D721Med (cell line): ENCODE measurements around the gene ICE1.
"Not testable (repeated sequence)": the region's sequence is repeated elsewhere in the genome, so short reads cannot be mapped to it uniquely, and the experiment has no call there.

Experiments
- DNase-seq: peaks from one replicate; pipeline ENCODE4 v3.0.0; 2011; ENCODE audit warnings: low spot score; ENCODE audit not compliant: insufficient read length
- FAIRE-seq: peaks from 2 replicates; lab custom pipeline; 2011; peaks lifted over from hg19 to GRCh38; lab: Jason Lieb, UNC
- TF ChIP-seq, protein P1 (sequence below): IDR thresholded peaks from 2 replicates; pipeline ENCODE4 v1.5.1; 2012; ENCODE audit warnings: mild to moderate bottlenecking, control low read depth; ENCODE audit not compliant: insufficient read depth; ENCODE audit errors: missing control alignments

Gene ICE1

DNA sequence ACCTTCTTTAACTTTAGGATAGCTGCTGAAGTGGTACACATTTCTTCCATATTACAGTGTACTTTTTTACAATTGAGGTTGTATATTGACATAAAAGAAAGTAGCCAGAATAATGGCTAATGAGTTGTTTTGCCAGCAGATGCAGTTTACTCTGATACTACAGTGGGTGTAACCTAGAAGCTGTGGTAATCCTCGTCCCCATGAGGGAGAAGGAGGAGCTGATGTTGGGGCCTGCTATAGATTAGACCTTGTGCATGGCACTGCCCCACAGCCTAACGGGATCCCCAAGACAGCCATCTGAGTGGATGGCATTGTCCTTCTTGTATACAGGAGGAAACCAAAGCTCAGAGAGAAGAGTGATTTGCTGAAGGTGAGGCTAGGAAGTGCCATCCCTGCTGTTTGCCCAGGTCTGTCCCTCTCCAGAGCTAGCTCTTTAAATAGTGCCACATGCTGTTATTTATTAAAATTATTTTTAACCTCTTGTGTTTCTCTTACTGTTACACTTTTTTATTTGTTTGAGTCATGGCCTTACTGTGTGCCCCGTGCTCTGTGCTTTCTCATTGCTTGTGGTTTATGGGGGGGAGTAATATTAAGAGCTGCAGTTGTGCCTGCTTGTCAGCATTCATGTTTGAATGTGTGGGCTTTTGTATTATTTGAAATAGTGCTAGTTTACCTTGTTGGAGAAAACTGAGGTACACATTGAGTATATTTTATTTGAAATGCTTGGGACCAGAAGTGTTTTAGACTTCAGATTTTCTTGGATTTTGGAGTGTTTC is 65.3 kb downstream of the ICE1 start:
- no peak for FAIRE-seq
- DNase-seq, result no peak
- TF ChIP-seq, protein P1, sequence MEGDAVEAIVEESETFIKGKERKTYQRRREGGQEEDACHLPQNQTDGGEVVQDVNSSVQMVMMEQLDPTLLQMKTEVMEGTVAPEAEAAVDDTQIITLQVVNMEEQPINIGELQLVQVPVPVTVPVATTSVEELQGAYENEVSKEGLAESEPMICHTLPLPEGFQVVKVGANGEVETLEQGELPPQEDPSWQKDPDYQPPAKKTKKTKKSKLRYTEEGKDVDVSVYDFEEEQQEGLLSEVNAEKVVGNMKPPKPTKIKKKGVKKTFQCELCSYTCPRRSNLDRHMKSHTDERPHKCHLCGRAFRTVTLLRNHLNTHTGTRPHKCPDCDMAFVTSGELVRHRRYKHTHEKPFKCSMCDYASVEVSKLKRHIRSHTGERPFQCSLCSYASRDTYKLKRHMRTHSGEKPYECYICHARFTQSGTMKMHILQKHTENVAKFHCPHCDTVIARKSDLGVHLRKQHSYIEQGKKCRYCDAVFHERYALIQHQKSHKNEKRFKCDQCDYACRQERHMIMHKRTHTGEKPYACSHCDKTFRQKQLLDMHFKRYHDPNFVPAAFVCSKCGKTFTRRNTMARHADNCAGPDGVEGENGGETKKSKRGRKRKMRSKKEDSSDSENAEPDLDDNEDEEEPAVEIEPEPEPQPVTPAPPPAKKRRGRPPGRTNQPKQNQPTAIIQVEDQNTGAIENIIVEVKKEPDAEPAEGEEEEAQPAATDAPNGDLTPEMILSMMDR, result no peak

DNA sequence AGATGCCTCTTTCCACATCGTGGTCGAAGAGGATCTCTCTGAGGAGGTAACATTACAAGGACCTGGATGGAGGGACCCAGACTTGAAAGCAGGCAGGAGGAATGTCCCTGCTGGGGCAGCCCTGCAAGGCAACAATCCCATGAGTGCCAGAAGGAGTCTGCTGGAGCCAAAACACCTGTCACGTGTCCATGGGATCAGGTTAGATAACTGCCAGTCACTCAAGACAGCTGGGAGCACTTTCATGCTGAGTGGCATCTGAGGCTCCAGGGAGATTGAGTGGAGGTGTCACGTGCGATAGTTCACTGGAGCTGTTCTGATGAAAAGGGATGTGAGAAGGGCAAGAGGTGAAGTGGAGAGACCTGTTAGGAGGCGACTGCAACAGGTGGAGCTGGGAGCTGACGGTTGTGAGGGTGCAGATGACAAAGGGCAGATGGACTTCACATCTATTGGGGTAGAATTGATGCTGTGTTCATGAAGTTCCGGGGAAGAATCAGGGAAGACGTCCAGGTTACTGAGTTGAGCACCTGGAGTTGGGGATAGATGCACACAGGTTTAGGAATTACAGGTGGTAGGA is 68.4 kb downstream of the ICE1 start:
- no peak for DNase-seq
- FAIRE-seq, result no peak

DNA sequence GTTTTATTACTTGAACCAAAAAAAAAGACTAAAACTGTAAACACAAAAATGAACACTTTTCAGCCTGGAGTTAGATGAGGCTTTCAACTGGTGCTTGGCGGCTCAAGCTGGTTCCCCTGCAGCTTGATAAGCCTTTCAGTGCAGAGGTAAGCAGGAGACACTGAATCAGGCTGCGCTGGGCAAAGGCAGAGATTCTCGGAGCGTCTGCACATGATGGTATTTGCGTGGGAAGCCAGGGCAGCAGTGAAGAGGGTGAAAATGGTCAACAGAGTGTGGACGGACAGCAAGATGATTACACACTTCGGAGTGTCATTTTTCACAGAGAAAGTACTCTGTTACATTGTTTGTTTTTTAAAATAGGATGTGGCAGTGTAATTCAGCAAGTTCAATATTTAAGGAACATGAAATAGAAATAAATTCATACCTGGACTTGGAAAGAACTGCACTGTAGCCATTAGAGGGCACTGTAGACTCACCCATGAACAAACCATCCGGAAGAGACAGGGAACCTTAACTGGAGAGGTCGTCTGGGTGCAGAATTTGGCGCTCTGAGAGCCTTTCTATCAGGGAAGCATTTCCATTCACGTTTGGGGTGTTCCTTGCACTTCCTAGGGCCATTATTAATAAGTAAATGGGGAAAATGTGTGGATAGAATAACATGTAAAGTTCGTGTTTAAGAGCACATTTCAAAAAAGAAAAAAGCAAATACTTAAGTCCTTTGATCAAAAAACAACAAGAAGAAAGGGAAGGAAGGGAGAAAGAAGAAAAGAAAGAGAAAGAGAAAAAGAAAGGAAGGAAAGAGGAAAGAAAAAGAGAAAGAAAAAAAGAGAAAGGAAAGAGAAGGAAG is 69.8 kb downstream of the ICE1 start:
- TF ChIP-seq, protein P1, result peak; percentile 63
- no peak for DNase-seq
- FAIRE-seq, result no peak

More for the DNA sequence above, 68.4 kb downstream of the ICE1 start:
- TF ChIP-seq, protein P1, result no peak

DNA sequence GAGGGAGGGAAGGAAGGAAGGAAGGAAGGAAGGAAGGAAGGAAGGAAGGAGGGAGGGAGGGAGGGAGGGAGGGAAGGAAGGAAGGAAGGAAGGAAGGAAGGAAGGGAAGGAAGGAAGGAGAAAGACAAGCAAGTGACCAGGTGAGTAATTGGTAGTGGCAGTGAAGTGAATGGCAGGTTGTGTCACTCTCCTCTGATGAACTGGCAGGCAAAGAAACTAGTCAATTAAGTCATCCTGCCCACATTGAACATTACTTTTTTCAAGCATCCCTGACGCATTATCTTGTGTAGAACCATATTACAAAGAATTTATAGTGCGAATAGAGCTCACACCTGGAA is 70.4 kb downstream of the ICE1 start:
- not testable (repeated sequence) for DNase-seq, FAIRE-seq

DNA sequence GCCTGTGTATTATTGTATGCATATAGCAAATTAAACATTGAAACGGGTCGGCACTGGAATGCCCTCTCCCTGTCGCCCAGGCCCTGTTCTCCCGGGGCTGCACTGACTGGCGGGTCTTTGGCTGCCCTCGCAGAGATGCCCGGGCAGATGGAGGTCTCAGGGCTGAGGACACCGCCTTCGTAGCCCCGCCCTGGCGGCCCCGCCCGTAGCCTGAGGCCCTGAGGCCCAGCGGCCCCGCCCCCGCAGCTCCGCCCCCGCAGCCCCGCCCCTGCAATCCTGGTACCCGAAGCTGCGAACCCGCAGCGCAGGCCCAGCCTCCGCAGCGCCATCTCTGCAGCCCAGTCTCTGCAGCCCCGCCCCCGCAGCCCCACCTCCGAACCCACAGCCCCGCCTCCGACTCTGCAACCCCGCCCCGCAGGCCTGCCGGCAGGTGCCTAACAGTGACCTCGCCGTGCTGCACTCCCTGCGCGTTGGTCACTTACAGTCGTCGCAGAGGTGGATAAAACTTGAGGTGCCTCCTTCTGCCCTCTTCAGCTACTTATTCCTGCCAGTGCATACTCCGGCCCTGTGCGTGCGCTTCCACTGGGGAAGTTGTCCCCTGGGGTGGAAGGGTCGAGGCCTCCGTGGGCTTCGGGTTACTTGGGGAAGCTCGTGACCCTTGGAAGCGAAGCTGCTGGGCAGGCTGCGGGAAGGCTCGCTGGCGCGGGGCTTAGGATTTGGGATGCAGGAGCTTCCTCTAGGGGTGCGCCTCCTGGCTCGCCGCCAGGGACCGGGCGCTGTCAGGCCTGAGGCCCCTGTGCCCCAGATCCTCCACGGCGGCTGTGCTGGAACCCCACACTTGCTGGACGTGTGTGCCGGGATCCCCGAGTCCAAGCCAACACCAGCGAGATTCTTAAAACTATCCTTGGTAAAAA is 72.3 kb downstream of the ICE1 start:
- DNase-seq, result no peak
- TF ChIP-seq, protein P1, result no peak
- FAIRE-seq, result no peak

DNA sequence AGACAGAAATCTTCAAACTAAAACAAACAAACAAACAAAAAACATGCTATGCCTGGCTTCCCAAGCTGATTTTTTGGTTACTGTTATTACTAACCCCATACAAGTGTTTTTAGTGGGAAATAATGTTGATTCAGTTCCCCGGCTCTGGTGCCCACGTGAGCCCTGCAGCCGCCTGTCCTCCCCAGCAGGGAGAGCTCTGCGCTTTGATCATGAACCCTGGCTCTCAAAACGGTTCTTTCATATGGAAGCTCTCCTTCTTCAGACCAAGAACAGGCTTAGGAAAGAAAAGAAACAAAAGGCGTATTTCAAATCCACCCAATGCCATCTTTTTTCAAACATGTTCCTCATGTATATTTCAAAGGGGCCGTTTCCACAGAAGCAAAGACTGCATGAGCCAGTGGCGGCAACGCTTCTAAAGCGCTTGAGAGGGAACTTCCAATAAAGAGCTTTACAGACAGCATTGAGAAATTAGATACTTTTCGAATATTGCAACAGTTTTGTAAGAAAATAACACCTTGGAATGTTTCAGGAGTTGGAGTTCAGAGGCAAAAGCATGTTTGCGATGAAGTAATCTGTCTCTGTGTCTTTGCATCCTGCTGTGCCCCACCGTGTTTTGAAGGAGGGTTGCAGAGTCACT is 74.8 kb downstream of the ICE1 start:
- TF ChIP-seq, protein P1, result peak; percentile 59
- peak; percentile 62 for DNase-seq
- no peak for FAIRE-seq
